NT2/D1 (cell line): Measurements from ENCODE around the gene KSR1.

Experiments
- DNase-seq: peaks from one replicate; pipeline ENCODE4 v3.0.0-alpha.2; 2011; ENCODE audit warnings: low read depth, low spot score
- H3K27me3 ChIP-seq: 2 replicates; pipeline ENCODE4 v1.6.0; 2011; ENCODE audit warnings: mild to moderate bottlenecking; ENCODE audit not compliant: insufficient read length, insufficient read depth
- H3K36me3 ChIP-seq: 2 replicates; pipeline ENCODE4 v1.6.1; 2011; ENCODE audit warnings: mild to moderate bottlenecking, low read length, mixed read lengths; ENCODE audit not compliant: insufficient read depth, insufficient read length
- H3K4me1 ChIP-seq: 2 replicates; pipeline ENCODE4 v1.5.1; 2011; ENCODE audit not compliant: insufficient read depth, insufficient read length
- H3K4me3 ChIP-seq: 2 replicates; pipeline ENCODE4 v1.5.1; 2011; ENCODE audit warnings: low read depth; ENCODE audit not compliant: insufficient read length
- H3K9ac ChIP-seq: 2 replicates; pipeline ENCODE4 v1.6.0; 2011; ENCODE audit warnings: low read depth; ENCODE audit not compliant: insufficient read length
- H3K9me3 ChIP-seq: 2 replicates; pipeline ENCODE4 v1.5.1; 2011; ENCODE audit warnings: mild to moderate bottlenecking, low read length; ENCODE audit not compliant: insufficient read depth
- SUZ12 ChIP-seq: IDR thresholded peaks from 2 replicates; pipeline ENCODE4 v1.6.1; 2011; ENCODE audit not compliant: insufficient read length, insufficient read depth; ENCODE audit errors: extremely low read depth
- YY1 ChIP-seq: IDR thresholded peaks from 2 replicates; pipeline ENCODE4 v1.6.1; 2011; ENCODE audit not compliant: insufficient read length, insufficient read depth
- ZNF274 ChIP-seq: IDR thresholded peaks from 2 replicates; pipeline ENCODE4 v1.6.1; 2011; ENCODE audit warnings: mild to moderate bottlenecking, low read depth, low read length

The KSR1 gene

DNA sequence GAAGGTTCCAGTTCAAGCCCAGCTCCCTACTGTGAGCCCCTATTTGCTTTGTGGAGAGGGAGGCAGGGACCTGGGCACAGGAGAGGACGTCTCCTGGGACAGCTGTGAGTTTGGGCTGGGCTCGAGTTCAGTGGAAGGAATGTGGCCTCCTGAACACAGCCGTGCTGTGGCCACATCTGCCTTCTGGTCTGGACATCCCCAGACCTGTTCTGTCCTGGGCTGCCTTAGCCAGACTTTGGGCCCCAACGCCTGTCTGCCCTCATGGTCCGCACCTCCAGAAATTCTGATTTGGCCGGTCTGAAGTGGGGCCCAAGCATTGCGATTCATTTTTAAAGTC is 114.3 kb downstream of the KSR1 start:
- Histone ChIP-seq H3K9me3 (no peaks in the 10 kb centered on the region), H3K27me3 (no peaks in the 10 kb centered on the region), H3K36me3 (peaks cover 8% of the 10 kb centered on the region), H3K4me1 (peaks cover 14% of the 10 kb centered on the region), H3K4me3 (no peak overlapping the region), H3K9ac (no peak overlapping the region)
- TF ChIP-seq YY1, result no peak
- no peak for TF ChIP-seq SUZ12
- no peak for TF ChIP-seq ZNF274
- no peak for DNase-seq

- DNase-seq, result no peak
- Histone ChIP-seq H3K36me3 (peaks cover 4% of the 10 kb centered on the region), H3K4me3 (no peak overlapping the region), H3K4me1 (peaks cover 14% of the 10 kb centered on the region), H3K27me3 (no peaks in the 10 kb centered on the region), H3K9me3 (no peaks in the 10 kb centered on the region), H3K9ac (no peak overlapping the region)
- TF ChIP-seq YY1, result no peak
- no peak for TF ChIP-seq ZNF274
- no peak for TF ChIP-seq SUZ12
These were observed 115.5 kb downstream of the KSR1 start for GRCh38 chr17:27571563-27572352.

GRCh38 chr17:27572665-27573064 is 116.4 kb downstream of the KSR1 start:
- no peaks in the 10 kb centered on the region for H3K9me3 ChIP-seq
- H3K4me3 ChIP-seq, result no peak overlapping the region
- H3K9ac ChIP-seq, result no peak overlapping the region
- H3K27me3 ChIP-seq, result no peaks in the 10 kb centered on the region
- no peak for DNase-seq
- TF ChIP-seq ZNF274 (no peak), SUZ12 (no peak), YY1 (no peak)
- H3K4me1 ChIP-seq, result peaks cover 16% of the 10 kb centered on the region
- H3K36me3 ChIP-seq, result peaks cover 4% of the 10 kb centered on the region

DNA sequence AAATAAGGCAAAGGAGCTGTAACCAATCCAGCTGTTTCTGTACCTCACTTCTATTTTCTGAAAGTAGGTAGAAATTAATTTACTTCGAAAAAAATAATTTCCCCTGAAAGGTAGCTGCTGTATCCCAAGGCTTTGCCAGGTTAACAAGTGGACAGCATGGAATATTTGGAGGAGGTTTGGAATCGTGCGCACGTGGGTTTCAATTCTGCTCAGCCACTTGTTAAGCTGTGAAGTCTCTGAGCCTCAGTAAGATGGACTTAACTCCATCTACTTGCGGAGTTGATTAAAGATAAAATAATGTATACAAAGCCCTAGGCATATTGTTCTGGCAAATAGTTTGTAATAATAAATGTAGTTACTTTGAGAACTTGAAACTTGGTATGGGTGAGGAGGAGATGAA is 117.3 kb downstream of the KSR1 start:
- Histone ChIP-seq H3K9ac (no peak overlapping the region), H3K36me3 (peaks cover 7% of the 10 kb centered on the region), H3K9me3 (no peaks in the 10 kb centered on the region), H3K4me3 (no peak overlapping the region), H3K4me1 (peaks cover 16% of the 10 kb centered on the region), H3K27me3 (no peaks in the 10 kb centered on the region)
- no peak for DNase-seq
- TF ChIP-seq YY1 (no peak), ZNF274 (no peak), SUZ12 (no peak)

- Histone ChIP-seq H3K4me1 (peaks cover 16% of the 10 kb centered on the region), H3K36me3 (peaks cover 8% of the 10 kb centered on the region), H3K9ac (no peak overlapping the region), H3K27me3 (no peaks in the 10 kb centered on the region), H3K9me3 (no peaks in the 10 kb centered on the region), H3K4me3 (no peak overlapping the region)
- TF ChIP-seq YY1, result no peak
- no peak for TF ChIP-seq ZNF274
- no peak for DNase-seq
These were observed 117.8 kb downstream of the KSR1 start for GRCh38 chr17:27573971-27574525.

GRCh38 chr17:27575096-27575911 is 119.1 kb downstream of the KSR1 start:
- no peaks in the 10 kb centered on the region for H3K9me3 ChIP-seq
- DNase-seq, result no peak
- H3K9ac ChIP-seq, result no peak overlapping the region
- TF ChIP-seq YY1, result no peak
- no peak for TF ChIP-seq ZNF274
- no peak for TF ChIP-seq SUZ12
- H3K4me3 ChIP-seq, result no peak overlapping the region
- H3K36me3 ChIP-seq, result peaks cover 16% of the 10 kb centered on the region
- no peaks in the 10 kb centered on the region for H3K27me3 ChIP-seq
- peaks cover 13% of the 10 kb centered on the region for H3K4me1 ChIP-seq

DNA sequence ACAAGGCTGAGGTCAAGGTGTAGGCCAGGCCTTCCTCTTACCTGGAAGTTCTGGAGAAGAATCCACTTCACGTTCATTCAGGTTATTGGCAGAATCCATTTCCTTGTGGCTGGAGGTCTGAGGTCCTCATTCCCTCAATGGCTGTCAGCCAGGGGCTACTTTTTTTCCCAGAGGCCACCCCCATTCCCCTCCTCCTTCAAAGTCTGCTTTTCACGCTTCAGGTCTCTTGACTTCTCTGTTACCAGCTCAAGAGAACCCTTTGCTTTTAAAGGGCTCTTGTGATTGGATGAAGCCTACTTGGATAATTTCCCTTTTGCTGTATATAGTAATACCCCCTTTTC is 119.6 kb downstream of the KSR1 start:
- Histone ChIP-seq H3K9ac (no peak overlapping the region), H3K4me3 (no peak overlapping the region), H3K36me3 (peaks cover 18% of the 10 kb centered on the region), H3K4me1 (peaks cover 10% of the 10 kb centered on the region), H3K27me3 (no peaks in the 10 kb centered on the region), H3K9me3 (no peaks in the 10 kb centered on the region)
- no peak for DNase-seq
- TF ChIP-seq ZNF274 (no peak), YY1 (no peak), SUZ12 (no peak)
